ENCODE data around the gene CD247.

Gene CD247

DNA sequence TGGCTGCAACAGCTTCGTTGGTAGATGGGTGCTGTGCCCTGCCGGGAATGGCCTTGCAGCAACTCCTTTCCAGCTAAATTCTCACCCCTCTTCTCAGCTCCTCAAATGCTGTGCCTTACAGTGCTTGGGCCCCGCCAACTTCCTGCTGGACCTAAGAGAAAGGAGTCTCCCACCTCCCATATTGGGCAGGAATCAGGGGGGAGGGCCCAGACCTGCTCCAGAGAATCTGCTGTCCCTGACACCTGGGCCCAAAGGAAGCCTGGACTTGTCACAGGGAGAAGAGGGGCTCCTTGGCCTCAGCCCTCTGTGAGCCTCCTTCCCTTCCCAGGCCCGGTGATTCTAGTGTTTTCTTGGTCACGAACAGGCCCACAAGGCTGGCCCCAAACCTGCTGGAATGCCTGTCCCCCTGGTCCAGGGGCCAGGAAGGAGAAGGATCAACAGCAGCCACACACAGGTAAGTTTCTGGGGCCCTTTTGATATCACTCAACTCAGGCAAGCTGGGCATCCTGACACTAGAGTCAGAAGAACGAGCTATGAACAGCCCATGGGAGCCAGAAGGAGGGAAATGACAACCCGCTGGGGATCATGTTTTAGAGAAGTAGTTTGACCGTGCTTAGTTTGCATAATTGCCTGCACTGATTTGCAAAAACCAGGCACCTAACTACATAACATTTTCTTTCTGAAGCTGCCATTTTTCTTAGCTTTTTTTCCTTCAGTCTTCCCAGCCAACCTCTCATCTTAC lies 86.2 kb downstream of the CD247 start:
- no peak for DNase-seq

DNA sequence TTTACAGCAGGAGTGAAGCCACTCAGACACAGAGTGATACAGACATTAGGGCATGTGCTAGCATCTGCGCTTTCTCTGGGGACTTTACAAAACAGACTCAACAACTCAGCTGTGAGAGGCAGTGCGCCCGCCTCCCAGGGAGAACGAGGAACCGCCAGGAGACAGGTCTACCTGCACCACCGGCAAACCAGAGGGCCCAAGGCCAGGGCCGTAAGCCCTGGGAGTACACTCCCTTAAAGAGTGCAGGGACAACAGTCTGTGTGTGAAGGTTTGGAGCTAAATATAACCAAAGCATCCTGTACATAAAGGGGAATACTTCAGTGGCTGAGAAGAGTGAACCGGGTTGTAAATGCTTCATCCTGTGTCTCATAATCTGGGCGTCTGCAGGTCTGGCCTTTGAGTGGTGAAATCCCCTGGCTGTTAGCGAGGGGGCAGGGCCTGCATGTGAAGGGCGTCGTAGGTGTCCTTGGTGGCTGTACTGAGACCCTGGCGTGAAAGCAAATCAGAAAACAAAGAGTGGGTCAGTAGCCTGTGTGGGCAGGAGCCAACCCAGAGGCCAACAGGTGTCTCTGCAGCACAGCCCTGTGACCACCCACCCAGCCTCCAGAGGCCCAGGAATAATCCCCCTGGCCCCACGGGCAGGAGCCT lies 86.9 kb downstream of the CD247 start:
- DNase-seq = no peak

DNA sequence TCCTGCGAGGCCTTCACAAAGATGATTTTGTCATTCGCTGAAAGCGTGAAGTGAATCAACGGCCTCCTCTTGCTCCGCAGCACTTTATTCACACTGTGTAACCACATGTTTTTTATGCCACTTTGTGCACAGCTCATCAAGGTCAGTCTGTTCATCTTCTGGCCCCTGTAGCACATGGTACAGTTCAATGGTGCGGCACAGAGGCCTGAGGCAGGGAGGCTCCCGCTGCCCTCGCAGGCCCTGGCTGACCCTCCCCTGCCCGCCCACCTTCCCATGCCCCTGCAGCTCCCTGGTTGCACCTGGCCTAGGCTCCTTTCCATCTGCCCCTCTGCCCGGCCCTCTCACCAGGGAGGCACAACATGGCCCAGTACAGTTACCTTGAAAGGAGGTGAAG lies 87.5 kb downstream of the CD247 start:
- no peak for DNase-seq

DNA sequence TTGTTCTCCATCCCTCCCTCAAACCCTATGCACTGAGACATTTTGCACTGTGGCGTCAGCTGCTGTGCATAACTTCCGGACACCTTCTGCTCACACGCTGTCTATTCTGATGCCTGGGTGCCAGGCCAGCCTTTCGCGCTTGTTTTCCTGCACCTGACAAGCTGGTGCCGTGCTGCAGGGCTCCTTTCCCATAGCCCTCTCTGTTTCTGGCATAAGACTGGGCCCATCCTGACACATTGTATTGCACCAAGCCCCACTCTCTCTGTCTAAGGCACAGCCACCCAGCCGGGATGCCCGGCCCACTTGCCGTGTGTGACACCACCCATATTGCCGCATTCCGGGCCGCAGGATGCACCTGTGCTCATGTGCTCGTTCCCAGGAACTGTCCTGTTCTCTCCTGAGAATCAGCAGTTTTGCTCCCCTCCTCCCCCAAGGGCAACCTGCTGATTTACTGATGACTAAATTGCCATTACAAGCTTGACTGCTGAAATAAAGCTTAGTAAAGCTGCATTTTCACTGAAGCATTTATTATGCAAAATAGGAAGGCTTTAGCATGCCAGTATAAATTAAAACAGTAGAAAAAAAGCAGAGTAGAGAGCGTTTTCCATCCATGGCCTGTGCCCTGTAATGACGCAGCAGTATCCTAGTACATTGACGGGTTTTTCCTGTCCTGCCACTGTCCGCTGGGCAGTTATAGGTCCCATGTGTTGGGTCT lies 88.0 kb downstream of the CD247 start:
- DNase-seq = no peak

DNA sequence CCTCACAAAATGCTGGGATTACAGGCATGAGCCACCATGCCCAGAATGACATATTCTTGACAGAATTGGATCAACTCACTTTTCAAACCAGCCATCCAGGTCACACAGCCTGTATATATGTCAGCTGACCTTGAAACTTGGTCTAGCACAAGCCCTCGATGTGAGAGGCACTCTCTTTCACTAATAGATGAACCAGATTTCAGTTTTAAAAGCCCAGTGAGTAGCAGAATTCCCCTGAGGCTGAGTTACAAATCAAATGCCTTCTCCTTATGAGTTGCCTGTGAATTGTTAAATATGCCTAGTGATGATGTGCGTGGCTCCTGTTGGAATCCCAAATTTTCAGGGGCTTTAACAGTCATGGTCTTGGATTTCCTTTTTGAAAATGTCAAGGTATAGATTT lies 88.7 kb downstream of the CD247 start:
- DNase-seq = no peak

DNA sequence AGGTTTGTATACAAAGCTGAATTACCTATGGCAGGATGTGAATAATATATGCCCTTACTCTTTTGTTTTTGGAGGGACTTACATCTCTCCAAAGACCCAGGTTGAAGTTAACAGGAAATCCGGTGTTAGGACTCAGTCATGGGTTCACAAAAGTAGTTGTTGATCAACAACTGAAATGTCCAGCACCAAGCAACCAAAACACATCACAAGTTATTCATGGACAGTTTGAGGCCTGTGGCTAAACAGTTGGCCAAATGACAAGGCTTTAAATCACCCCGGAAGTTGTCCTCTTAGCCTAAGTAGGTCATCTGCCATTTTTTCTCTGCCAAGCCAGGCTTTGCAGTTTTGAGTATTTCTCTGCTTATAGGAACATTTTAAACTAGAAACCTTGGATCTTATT lies 89.9 kb downstream of the CD247 start:
- no peak for DNase-seq

DNA sequence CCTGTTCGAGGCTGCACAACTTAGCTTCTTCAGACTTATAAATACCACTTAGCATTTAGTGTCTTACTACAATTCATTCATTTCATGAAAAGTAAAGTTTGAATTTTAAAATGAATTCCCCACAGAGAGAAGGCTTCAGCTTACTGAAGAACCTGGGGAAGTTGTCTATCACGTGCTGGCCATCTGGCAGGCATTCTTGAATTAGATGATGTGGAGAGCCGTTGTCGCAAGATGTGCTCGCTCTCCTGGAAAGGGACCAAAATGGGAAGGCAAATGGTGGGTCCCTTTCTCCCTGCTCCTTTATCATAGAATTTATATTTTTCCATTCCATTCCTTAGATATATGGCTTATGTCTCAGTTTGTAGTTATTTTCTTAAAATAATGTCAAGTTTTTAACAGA lies 90.5 kb downstream of the CD247 start:
- no peak for DNase-seq

DNA sequence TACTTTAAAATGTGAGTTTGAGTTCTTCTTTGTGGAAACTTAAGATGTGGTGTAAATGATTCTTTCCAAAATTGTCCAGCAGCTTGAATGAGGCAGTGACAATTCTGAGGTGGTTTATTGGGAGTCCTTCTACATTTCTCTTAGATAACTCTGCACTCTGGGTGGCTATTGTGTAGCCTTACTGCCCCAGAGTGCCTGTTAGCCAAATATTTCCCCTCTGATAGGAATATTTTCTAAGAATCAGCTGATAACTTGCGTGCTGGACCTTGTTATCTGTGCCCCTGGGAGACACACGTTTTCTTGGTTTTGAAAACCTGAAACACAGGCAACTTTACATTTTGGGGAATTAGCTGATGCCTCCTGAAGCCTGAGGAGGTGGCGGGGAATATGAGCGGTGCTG lies 91.6 kb downstream of the CD247 start:
- no peak for DNase-seq

DNA sequence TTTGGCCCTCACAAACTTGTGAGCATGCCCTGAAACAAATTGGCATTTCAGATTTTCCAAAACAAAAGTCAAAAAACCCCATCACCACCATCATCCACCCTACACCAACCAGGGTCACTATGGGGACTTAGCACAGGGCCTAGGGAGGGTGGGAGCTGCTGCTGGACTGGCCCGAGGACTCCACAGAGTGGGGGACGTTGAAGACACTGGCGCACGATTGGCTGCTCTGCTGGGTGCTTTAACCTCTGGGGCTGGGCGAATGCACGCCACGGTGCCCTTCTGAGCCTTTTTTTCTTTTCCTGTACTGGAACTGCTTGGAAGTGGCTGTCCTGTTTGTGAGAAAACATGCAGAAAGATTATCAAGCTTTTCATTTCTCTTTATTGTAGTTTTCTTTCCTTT lies 92.8 kb downstream of the CD247 start:
- no peak for DNase-seq

DNA sequence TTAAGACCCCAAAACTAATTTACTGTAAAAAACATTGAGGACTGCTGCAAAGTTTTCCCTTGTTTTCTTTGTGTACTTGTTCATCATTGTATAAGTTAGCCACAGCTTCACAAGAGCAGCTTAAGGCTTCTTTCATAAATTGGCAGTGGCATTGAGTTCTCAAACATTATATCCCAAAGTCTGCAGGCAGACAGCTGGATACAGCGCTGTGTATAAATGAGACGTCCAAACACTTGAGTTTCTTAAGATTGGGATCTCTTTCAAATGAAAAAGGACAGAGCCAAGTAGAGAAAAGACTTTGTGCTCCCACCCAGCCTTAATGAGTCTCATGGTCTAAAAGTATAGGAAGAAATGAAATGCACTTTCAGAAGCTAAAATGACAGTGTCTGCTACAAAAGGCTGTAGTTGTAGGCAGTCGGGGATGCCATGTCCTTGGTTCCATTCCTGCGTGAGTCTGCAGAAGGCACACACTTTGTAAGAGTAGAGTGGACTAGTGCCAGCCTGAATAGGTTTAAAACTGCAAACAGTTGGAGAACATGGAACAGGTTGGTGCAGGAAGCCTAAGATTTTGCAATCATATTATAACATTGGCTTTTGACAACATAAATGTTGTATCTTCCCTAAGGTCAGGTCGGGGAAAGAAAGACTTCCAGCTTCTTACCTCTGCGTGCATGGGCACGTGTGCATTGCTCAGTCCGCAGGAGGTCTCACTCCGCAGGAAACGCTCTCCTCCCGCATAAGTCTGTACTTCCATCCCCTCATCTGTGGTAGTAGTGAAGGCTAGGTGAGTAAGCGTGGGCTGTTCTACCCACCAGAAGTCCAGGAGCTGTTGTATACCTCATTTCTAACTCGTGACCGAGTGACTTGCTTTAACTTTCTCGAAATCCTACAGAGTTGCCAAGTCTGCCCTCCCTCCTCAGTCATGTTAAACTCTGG lies 94.4 kb downstream of the CD247 start:
- no peak for DNase-seq

DNA sequence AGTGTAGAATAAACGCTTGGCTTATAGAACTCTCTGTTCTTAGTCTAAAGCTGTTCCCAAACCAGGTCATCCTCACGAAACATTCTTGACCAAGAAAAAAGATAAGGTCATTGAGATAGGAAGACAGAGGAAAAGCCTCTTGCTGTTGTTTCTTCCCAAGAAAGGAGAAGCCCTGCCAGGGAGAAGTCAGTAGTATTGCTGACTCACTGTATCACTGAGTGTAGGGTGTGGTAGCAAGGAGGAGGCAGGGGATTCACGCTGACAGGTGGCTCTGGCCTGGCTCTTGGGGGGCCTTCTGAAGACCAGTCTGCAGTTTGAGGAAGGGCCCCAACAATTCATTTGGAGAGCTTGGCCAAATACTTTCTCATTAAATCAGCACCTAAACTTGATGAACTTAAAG lies 97.8 kb downstream of the CD247 start:
- DNase-seq = no peak

DNA sequence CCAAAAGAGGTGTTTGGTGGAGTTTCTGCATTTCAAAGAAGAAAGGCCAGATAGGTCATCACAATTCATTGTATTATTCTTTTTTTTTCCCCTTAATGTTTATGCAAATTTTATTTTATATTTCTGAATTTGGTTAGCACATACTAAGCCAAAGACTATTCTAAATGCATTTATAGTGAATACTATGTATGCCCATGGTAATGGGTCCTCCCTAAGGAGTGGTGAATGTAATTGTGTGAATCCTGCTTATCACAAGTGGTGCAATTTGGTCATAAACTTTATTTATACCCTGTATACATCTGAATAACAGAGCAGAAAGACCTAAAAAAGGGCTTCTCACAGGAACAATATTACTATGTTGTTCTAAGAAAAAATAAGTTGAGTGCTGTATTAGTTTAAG lies 99.1 kb downstream of the CD247 start:
- DNase-seq = no peak

DNA sequence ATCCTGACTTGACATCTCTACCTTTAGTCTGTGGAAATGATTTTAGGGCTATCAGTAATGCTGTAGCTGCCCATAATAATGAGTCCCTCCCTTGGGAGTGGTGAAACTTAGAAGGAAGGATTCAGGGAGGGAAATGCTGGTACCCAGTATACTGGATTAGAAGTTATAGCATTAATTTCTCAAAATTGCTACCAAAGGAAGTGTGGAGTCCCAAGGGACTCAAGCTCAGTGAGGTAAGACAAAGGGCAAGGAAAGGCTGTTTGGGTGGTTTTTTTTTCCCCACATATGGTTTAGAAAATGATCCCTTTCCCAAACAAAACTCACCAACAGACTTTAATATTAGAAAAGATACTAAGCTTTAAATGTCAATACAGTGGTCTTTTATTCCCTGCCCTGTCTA lies 99.9 kb downstream of the CD247 start:
- DNase-seq = peak in 1 of 2 experiments; percentile 6

DNA sequence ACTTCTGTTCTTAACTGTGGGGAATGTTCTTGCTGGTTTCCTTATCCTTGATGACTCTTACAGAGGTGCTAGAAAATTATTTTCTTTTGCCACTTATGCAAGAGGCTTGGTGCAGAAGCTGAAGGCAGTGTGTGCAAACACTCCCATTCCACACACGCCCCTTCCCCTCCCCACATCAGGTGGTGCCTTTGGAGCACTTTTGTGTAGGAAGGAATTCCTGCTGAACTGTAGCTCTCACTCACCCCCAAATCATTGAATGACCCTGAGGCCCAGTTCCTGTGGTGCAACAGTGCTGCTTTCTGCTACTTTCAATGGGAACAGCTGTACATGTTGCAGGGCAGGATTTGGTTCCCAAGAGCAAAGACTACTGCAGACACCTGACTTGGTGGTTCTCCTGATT lies 101.8 kb downstream of the CD247 start:
- DNase-seq = no peak

DNA sequence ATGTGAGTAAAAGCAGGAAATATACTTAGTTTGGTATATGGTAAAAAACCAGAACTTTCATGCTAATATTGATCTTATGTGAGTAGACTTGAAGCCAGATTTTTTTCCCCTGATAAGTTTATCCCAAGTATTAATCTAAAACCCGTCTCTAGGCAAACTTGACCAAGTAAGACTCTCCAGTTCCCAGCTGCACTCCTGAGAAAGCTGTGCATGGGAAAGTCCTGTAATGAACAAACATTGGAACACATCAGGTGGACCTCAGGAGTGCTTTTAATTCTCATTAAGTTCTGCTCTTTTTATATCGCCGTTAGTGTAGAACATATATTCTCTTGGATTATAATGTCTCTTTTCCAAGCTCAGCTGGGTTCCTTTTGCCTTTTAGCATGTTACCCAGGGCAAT lies 105.0 kb downstream of the CD247 start:
- no peak for DNase-seq

DNA sequence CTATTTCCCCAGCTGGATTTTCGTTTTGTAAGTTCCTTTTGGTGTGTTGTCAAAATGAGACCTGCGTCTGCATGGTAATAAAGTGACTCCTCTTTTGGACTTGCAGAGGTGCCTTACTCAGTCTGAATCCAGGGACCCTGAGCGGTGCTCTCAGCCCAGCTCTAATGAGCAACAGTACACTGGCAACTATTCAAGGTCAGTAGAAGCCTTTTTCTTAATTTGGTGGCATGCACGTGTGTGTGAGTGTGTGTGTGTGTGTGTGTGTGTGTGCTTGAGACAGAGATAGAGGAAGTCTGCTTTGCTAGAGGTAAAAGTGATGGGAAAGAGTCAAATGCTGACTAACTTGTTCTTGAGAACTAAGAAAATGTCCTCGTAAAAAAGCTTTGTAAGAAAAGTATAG lies 105.4 kb downstream of the CD247 start:
- DNase-seq = no peak

DNA sequence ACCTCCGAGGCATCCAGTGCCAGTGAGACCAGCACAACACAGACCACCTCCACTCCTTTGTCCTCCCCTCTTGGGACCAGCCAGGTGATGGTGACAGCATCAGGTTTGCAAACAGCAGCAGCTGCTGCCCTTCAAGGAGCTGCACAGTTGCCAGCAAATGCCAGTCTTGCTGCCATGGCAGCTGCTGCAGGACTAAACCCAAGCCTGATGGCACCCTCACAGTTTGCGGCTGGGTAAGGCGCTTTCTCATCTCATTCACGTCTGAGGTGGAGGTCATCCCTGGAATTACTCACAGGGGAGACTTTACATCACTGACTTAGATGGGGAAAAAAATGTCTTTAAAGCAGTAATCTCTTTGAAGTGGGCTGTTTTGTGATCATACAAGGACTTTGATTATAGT lies 106.3 kb downstream of the CD247 start:
- no peak for DNase-seq

DNA sequence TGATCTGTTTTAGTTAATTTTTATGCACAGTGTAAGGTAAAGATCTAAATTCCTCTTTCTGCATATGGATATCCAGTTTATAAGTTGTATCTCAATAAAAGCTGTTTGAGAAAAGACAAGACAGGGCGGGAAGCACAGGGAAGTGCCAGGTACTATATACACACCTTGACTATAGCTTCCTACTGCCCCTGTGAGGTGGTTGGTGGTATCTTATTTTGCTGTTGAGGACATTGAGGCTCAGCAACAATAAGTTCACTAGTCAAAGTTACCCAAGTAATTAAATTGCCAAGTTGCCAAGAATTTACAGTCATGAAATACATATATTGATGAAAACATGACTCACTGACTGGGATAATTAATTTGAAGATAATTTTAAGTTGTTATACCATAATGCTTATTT lies 109.1 kb downstream of the CD247 start:
- DNase-seq = no peak

DNA sequence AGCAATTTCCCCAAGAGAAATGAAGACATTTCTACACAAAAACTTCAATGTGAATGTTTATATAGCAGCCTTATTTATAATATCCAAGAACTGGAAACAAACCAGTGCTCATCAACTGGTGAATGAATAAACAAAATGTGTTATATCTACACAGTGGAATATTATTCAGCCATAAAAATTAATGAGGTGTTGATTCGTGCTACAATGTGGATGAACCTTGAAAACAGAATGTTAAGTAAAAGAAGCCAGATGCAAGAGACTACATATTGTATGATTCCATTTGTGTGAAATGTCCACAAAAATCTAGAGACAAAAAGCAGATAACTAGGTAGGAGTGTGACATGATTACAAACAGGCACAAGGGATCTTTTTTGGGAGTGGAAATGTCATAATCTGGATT lies 110.0 kb downstream of the CD247 start:
- no peak for DNase-seq

DNA sequence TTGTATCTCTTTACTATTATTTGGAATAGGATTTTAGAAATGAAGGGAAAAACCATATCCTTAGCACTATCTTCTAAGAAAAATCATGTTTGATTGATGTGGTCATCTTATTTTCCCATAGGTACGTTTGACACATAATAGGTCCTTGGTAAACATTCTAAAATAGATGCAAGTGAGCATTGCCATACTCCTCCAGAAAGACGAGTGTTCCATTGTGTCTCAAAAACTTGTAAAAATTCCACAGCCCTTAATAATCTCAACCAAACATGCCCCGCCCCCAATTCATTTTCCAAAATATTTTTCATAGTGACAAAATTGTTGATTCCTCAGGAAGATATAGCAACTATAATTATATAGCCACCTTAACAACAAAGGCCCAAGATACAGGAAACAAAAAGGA lies 113.4 kb downstream of the CD247 start:
- DNase-seq = no peak

DNA sequence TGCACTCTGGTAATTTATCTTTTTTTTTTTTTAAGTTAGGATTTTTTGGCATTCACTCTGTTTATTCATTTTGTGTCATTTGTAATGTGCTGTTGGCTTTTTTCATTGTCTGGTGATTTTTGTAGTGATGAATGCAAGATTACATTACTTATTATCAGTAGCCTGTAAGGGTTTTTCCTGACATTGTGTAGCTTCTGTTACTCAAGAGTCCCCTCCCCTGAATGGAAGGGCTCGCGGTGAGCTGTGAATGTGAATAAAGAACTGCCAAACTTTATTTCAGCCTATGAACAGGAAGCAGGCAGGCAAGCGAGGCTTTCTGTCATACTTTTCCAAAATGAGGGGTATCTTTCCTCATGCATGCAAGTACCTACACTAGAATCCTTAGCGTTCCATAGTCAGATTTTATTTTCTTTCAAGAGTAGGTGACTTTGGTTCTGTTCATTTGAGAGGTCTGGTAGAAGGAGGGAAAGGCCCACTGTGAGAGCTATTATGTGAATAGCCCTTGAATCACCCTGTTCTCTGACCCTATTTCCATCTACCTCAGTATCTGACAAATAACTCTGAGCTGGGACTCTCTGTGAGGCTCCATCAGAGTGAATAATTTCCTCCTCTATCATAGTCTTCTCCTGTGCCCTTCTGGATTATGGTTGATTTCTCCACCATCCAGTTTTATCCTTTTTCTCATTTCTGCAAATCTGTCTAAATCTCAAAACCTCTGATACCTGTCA lies 114.0 kb downstream of the CD247 start:
- no peak for DNase-seq

DNA sequence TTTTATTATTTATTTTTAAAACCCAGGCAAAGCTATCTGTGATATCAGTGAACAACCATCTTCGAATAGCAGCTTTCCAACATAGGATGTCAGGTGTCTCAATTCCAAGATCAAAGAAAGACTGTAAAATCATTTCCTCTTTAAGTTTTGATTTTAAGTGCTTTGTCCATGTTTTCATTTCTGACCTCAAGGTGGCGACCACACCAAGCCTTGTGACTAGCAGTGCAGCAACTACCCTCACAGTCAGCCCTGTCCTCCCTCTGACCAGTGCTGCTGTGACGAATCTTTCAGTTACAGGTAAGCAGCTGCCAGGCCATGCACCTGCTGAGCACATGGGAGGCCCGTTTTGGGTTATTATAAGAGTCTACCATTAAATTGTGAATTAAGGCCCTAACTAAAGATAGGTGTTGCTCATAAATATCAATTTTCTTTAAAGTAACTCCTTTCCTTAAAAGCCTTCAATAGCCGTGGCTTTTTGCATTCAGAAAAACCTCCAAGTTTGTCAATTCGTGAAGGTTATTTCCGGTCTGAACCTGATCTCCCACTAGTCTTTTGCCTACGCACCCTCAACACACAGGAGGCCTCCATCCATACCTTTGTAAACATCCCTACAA lies 117.0 kb downstream of the CD247 start:
- DNase-seq = peak in 1 of 2 experiments; percentile 20
